ENCODE data around the gene UGT1A5. TPM values are rescaled to one million over a fixed set of nuclear protein-coding genes. Genes with fewer than 3 reads are reported as not detected.
"Not testable (repeated sequence)": the region's sequence is repeated elsewhere in the genome, so short reads cannot be mapped to it uniquely, and the experiment has no call there.

Gene UGT1A5
- polyA plus RNA-seq, 1 donor, result not detected

DNA sequence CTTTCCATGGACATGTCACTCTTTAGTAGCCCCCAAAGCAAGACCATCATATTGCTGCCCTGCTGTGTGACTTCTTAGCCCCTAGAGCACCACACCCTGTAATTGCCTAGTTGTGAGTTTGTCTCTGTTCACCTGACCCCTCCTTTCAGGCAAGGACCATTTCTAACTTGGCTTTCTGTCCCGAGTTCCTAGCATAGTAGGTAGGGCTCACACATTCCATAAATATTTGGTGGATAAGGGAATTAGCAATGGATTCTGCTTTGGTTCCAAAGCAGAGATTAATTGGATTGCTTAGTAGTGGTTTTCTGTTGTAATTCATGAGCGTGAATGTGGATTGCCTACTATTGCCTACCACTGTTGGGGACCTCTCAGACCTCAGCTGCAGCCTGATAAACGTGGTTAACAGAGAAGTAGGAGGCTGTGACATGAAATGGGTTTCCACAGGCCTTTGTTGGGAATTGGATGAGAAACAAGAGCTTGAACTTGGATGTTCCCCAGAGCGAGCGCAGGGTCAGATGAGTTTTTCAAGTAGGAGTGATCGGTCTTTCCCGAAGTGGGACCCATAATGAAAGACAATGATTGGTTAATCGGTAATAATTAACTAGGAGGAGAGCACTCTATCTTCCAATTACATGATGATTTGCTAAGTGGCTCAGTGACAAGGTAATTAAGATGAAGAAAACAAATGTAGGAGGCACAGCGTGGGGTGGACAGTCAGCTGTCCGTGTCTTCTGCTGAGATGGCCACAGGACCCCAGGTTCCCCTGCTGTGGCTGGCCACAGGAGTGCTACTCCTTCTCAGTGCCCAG lies 34.0 kb downstream of the UGT1A5 start:
- DNase-seq, result no peak

DNA sequence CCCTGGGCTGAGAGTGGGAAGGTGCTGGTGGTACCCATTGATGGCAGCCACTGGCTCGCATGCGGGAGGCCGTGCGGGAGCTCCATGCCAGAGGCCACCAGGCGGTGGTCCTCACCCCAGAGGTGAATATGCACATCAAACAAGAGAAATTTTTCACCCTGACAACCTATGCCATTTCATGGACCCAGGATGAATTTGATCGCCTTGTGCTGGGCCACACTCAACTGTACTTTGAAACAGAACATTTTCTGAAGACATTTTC lies 34.5 kb downstream of the UGT1A5 start:
- DNase-seq, result no peak

DNA sequence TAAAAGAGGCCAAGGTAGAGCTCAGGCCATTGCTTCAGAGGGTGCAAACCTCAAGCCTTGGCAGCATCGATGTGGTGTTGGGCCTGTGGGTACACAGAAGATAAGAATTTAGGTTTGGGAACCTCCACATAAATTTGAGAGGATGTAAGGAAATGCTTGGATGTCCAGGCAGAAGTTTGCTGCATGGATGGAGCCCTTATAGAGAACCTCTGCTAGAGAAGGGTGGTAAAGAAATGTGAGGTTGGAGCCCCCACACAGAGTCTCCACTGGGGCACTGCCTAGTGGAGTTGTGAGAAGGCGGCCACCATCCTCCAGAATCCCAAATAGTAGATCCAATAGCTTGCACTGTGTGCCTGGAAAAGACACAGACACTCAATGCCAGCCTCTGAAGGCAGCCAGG lies 38.0 kb downstream of the UGT1A5 start:
- not testable (repeated sequence) for DNase-seq

DNA sequence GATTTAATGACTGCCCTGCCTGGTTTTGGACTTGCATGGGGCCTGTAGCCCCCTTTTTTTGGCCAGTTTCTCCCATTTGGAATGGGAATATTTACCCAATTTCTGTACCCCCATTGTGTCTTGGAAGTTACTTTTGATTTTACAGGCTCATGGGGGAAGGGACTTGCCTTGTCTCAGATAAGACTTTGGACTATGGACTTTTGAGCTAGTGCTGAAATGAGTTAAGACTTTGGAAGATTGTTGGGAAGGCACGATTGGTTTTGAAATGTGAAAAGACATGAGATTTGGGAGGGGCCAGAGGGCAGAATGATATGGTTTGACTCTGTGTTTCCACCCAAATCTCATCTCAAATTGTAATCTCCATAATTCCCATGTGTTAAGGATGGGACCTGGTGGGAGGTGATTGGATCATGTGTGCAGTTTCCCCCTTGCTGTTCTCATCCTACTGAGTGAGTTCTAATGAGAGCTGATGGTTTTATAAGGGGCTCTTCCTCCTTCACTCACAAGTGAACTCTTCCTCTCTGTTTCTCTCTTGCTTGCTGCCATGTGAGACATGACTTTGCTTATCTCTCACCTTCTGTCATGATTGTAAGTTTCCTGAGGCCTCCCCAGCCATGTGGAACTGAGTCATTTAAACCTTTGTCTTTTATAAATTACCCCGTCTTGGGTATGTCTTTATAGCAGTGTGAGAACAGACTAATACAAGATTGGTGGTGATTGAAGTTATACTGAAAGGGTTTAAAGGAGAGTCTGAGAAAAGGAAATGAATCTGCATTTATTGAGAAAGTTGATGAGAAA lies 38.7 kb downstream of the UGT1A5 start:
- DNase-seq, result not testable (repeated sequence)

DNA sequence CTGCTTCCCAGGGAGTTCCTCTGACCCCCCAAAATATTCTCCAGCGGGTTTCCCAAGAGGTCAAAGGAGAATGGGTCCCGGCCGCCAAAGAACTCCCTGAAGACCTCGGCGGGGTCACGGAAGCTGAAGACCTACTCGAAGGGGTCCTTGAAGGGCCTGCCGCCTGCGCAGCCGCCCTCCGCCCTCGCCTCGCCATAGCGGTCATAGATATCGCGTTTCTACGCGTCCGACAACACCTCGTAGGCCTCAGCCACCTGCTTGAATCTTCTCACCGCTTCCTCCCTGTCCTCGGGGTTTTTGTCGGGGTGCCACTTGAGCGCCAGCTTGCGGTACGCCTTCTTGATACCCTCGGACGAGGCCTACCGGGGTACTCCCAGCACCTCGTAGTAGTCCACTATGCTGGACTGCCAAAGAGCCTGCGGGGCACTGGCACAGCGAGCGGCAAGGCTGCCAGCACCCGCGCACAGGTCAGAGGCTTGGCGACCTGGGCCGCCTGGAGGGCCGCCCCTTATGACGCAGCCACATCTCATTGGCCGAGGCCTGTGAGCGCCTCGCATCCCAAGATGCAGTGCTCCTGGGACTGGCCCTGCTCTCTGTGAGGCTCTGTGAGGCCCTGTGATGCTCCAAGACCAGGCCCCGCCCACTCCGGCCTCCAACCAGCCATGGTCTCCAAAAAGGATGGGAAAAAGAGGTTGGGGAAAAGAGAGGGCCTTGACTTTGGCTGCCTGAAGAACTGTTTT lies 42.3 kb downstream of the UGT1A5 start:
- DNase-seq, result no peak

DNA sequence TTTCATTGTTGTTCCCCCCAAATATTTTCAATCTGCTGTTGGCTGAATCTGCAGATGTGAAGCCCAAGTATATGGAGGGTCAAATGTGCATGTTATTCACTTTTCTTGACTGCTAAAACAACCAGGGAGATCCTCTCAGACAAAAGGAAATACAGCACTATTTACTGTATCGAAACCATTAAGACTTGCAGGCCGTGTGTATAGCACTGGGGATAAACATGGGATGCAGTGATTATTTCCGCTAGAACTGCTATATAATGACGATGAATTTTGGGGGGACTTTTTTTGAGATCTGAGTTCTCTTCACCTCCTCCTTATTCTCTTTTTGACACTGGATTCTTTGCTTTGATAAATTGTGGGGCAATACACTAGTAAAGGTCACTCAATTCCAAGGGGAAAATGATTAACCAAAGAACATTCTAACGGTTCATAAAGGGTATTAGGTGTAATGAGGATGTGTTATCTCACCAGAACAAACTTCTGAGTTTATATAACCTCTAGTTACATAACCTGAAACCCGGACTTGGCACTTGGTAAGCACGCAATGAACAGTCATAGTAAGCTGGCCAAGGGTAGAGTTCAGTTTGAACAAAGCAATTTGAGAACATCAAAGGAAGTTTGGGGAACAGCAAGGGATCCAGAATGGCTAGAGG lies 43.8 kb downstream of the UGT1A5 start:
- DNase-seq, result no peak

DNA sequence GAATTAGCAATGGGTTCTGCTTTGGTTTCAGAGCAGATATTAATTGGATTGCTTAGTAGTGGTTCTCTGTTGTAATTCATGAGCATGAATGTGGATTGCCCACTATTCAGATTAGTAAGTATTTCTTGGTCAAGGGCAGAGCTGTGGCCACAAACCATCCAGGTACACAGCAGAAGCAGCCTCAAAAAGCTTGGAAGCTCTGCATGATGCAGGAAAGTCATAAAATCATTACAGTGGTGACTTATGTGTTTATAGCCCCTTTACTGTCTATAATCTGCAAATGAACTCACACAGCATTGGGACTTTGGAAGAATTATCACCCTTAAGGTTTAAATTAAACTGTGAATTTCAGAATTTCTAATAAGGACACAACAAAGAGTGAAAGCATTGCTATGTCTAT lies 45.4 kb downstream of the UGT1A5 start:
- DNase-seq, result no peak

DNA sequence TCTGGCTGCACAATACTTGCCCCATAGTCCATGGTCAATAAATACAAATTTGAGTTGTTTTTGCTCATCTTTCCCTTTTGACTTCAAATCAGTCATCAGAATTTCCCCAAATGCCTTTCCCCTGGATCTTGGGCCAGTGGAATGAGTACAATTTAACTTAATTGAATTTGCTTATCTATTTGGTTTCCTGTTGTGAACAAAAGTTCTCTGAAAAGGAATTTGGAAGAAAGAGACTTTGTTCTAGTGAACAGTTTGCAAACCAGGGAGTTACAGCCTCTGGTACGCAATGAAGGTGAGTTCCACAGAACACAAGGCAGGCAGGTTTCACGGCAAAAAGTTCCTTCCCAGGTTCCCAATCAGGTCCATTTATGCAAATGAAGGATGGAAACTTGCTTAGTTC lies 46.1 kb downstream of the UGT1A5 start:
- DNase-seq, result no peak

DNA sequence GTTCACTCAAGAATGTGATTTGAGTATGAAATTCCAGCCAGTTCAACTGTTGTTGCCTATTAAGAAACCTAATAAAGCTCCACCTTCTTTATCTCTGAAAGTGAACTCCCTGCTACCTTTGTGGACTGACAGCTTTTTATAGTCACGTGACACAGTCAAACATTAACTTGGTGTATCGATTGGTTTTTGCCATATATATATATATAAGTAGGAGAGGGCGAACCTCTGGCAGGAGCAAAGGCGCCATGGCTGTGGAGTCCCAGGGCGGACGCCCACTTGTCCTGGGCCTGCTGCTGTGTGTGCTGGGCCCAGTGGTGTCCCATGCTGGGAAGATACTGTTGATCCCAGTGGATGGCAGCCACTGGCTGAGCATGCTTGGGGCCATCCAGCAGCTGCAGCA lies 47.3 kb downstream of the UGT1A5 start, which contains the start of gene UGT1A1:
Gene UGT1A1, plus strand, starts transcription at position 228 of the 400 bp plus-strand sequence. Its CDS starts 18 bp downstream, at position 246.
- no peak for DNase-seq

DNA sequence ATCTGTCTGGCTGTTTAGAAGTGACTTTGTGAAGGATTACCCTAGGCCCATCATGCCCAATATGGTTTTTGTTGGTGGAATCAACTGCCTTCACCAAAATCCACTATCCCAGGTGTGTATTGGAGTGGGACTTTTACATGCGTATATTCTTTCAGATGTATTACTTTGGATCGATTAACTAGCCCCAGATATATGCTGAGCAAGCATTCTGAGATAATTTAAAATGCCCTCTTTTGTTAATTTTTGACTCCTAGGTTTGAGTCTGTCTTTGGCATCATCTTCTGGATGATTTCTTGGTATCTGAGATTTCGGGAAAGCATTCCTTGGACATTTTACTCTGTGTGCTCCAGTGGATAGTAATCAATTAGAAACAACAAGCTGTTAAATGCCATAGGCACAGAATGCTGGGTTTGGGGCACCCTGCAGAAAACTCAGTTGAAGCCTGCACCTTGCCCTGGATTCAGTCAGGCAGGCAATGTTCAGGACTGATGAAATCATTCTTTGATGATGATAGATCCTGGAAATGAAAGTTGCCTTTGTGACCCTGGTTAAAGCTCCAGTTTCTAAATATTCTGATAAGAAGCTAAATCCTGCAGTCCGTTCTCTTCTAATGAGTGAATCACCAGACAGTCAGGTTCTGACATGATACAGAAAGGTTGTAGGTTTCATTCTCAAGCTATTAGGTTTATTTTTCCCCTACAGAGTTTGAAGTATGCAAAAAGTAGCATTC lies 48.5 kb downstream of the UGT1A5 start:
- DNase-seq, result no peak

DNA sequence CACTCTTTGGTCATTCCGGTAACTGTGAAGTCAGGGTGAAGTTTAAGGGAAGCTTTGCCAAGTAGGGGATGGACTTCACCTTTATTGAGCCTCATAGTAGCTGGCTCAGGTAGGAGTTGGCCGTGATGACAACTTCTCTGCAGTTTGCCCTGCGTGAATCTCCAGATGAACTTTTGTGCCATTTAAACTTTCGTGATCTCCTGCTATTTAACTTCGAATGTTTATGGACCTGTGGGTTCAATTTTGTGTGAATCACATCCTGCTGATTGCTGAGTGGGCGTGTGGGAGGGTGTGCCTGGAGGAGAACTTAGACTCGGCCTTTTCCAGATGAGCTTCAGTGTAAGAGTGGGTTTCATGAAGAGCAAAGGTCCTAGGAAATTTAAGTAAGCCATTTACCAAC lies 51.6 kb downstream of the UGT1A5 start:
- no peak for DNase-seq

DNA sequence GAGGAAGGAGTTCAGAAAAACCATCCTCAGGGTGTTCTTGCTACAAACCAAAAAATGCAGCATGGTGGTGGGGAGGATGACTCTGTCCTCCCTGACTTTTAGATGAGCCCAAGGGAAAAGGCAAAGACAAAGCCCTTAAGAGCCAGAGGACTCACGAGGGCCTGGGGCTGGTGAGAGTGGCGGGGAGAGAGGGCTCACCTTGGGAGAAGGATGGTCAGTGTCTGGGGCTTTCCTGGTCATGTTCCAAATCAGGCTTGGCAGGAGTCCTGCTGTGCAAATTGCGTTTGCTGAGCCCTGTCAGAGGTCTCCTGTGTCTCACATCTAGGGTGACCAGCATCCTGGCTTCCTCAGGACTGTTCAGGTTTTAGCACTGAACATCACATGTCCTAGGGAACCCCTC lies 52.1 kb downstream of the UGT1A5 start:
- no peak for DNase-seq

DNA sequence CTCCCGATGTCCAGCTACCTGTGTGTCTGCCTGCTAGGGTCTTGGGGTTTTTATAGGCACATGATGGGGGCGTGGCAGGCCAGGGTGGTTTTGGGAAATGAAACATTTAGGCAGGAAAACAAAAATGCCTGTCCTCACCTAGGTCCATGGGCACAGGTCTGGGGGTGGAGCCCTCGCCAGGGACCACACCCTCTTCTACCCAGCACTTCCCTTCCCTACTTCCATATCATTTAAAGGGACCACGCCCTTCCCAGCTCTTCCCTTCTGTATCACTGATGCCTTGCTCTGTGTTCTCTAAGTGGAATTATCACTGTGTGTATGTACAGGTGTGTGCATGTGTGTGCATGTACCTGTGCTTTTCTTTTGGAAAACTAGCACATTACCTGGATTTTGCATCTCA lies 53.7 kb downstream of the UGT1A5 start:
- DNase-seq, result no peak

DNA sequence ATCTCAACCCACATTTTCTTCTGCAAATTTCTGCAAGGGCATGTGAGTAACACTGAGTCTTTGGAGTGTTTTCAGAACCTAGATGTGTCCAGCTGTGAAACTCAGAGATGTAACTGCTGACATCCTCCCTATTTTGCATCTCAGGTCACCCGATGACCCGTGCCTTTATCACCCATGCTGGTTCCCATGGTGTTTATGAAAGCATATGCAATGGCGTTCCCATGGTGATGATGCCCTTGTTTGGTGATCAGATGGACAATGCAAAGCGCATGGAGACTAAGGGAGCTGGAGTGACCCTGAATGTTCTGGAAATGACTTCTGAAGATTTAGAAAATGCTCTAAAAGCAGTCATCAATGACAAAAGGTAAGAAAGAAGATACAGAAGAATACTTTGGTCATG lies 55.4 kb downstream of the UGT1A5 start:
- DNase-seq, result no peak

DNA sequence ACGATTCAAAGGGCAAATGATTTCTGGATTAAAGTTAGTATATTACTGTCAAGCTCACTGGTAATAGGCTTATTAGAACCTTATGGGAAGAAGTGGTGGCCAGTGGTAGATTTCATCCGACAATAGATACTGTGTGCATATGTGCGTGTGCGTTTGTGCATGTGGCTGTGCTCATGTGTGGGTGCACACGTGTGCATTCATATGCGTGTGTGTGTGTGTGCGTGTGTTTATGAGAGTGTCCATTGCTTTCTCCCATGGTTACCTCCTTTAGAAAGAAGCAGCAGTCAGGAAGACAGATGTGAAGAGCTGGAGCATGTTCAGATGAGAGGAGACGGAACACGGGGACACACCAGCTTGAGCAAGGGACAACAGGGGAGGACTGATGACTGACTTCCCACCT lies 56.6 kb downstream of the UGT1A5 start:
- DNase-seq, result no peak

DNA sequence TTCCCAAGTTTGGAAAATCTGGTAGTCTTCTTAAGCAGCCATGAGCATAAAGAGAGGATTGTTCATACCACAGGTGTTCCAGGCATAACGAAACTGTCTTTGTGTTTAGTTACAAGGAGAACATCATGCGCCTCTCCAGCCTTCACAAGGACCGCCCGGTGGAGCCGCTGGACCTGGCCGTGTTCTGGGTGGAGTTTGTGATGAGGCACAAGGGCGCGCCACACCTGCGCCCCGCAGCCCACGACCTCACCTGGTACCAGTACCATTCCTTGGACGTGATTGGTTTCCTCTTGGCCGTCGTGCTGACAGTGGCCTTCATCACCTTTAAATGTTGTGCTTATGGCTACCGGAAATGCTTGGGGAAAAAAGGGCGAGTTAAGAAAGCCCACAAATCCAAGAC lies 59.4 kb downstream of the UGT1A5 start:
- DNase-seq, result no peak

DNA sequence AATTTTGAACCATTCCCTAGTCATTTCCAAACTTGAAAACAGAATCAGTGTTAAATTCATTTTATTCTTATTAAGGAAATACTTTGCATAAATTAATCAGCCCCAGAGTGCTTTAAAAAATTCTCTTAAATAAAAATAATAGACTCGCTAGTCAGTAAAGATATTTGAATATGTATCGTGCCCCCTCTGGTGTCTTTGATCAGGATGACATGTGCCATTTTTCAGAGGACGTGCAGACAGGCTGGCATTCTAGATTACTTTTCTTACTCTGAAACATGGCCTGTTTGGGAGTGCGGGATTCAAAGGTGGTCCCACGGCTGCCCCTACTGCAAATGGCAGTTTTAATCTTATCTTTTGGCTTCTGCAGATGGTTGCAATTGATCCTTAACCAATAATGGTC lies 59.9 kb downstream of the UGT1A5 start:
- no peak for DNase-seq

DNA sequence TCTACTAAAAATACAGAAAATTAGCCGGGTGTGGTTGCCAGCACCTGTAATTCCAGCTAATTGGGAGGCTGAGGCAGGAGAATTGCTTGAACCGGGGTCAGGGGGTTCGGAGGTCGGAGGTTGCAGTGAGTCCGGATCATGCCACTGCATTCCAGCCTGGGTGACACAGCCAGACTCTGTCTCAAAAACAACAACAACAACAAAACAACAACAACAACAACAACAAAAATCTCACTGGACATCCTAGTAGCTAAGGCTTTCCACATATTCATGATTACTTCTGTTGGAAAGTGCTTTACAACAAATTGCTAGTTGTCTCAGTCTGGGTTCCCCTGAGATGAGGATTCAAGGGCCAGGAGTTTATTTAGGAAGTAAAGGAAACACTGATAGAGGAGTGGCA lies 61.1 kb downstream of the UGT1A5 start:
- DNase-seq, result no peak

DNA sequence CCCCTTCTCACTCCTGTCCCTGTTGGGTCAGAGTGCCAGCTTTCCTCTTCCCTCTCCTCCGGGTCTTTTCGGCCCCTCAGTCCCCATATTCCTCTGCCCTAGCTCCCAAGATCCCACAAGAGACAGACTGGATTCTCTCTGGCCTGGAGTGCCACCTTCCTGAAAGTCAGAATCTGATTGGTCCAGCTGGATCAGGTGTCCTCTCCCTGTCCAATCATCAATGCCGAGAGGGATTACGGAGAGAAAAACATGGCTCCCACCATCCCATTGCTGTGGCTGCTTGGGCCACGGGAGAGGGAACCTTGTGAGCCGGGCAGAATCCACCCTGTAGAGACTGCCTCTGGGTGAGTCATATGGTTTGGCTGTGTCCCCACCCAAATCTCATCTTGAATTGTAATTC lies 62.7 kb downstream of the UGT1A5 start:
- DNase-seq, result no peak

DNA sequence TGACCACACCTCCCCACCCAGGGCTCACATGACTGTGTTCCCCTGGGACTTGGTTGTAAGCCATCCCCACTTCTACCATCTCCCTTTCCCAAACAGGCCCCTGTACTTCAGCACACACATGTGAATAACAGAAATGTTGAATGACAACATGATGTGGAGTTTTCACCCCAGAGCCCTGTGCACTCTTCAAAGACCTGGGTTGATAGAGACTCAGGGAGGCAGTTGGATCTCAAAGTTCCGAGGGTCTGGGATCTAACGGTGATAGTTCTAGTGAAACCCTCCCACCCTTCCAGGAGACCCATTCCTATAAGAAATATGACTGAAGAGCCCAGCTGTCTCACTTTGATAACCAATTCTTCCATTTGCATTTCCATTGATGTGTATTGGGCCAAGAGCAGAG lies 65.3 kb downstream of the UGT1A5 start, which contains the start of gene MROH2A:
Gene MROH2A, plus strand, starts transcription at position 301 of the 400 bp plus-strand sequence. CDS start 1,029 bp downstream, outside the sequence.
- no peak for DNase-seq

DNA sequence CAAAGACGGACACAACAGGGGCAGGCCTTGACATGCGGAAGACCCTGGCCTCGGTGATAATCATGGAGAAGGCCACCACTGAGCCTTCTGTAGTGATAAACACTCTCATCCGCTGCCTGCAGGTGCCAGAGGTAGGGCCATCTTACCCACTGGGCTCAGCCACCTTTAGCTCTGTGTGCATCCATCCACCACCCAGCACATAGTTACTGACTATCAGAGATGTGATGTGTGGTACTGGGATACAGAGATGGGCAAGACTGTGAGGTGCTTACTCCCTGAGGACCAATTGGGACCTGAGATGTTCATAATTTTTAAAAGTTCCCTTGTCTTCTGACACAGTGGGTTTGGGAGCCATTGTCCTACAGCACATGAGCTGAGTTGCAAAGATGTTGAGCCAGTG lies 67.0 kb downstream of the UGT1A5 start:
- DNase-seq, result no peak

DNA sequence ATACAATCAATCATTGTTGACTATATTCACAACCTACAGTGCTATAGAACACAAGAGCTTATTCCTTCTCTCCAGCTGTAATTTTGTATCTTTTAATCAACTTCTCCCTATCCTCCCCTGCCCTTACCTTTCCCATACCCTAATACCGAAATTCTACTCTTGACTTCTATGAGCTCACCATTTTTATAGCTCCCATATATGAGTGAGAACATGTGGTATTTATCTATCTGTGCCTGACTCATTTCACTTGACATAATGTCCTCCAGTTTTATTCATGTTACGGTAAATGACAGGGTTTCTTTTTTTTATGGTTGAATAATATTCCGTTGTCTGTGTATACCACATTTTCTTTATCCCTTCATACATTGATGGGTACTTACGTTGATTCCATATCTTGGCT lies 68.1 kb downstream of the UGT1A5 start:
- DNase-seq, result no peak

All from left kidney (tissue), 2 donors.